Measurements from ENCODE around the gene ANKLE1. TPM values are rescaled to one million over a fixed set of nuclear protein-coding genes. Genes with fewer than 3 reads are reported as not detected.
A peak's percentile ranks its signal among the peaks of the same experiment; 100 is the strongest.

The ANKLE1 gene
- total and polyA plus RNA-seq, 2 donors (not counting 3 experiments of a cell fraction or from before 2014, with no cell fraction given): 1.9 to 3.1 TPM

GRCh38 chr19:17263712-17264640 is 17.7 kb upstream of the ANKLE1 start:
- DNase-seq (ENCODE audit: low read depth, low spot score) (no peak), FAIRE-seq (no peak)
- no peak for TF ChIP-seq CTCF (IDR thresholded peaks at IDR 0.05; ENCODE audit: extremely low read depth in 1 of 2, insufficient read depth in 1 of 2, low read depth in 1 of 2, low read length in 2 of 2)
- TF ChIP-seq JUN (IDR thresholded peaks at IDR 0.05; ENCODE audit: borderline replicate concordance, insufficient read depth, insufficient read length, low read depth): no peak
- no peak for TF ChIP-seq FOS (IDR thresholded peaks at IDR 0.05; ENCODE audit: borderline replicate concordance, insufficient read depth, low read length)
- no peak for TF ChIP-seq POLR2A (IDR thresholded peaks at IDR 0.05; ENCODE audit: low read depth, low read length)
- no peak for TF ChIP-seq GATA2 (IDR thresholded peaks at IDR 0.05; ENCODE audit: insufficient read depth, insufficient read length, low read depth, low read length)
- TF ChIP-seq, protein P1, sequence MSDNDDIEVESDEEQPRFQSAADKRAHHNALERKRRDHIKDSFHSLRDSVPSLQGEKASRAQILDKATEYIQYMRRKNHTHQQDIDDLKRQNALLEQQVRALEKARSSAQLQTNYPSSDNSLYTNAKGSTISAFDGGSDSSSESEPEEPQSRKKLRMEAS (IDR thresholded peaks at IDR 0.05; ENCODE audit: insufficient read depth, insufficient read length): no peak
- no peak for TF ChIP-seq POLR2AphosphoS5 (IDR thresholded peaks at IDR 0.05; ENCODE audit: insufficient read depth, low read depth, low read length)
- TF ChIP-seq EZH2 (IDR thresholded peaks at IDR 0.05; ENCODE audit: borderline replicate concordance, low read depth, low read length, severe bottlenecking): no peak
- TF ChIP-seq MYC (IDR thresholded peaks at IDR 0.05; ENCODE audit: low read depth, low read length): no peak
- Histone ChIP-seq H3K4me2 (ENCODE audit: insufficient read depth, low read length) (peak overlapping the region; percentile 69), H3K9ac (replicated peaks; ENCODE audit: extremely low read depth, insufficient read depth, low read length) (peak overlapping the region; percentile 54), H3K4me3 (replicated peaks in 1 of 3; ENCODE audit: insufficient read depth in 1 of 3, low read depth in 1 of 3, low read length in 3 of 3) (peak overlapping the region in 2 of 3 experiments; percentile 3 to 9), H3K9me1 (replicated peaks; ENCODE audit: control insufficient read depth, extremely low read depth, insufficient read depth, low read length) (no peaks in the 10 kb centered on the region), H3K4me1 (ENCODE audit: control insufficient read depth, extremely low read depth, insufficient read depth, low read length) (peaks cover 18% of the 10 kb centered on the region), H4K20me1 (replicated peaks; ENCODE audit: control insufficient read depth, extremely low read depth, insufficient read depth, low read length) (no peaks in the 10 kb centered on the region), H3K27me3 (ENCODE audit: control insufficient read depth in 2 of 2, insufficient read depth in 2 of 2, low read length in 2 of 2) (no peaks in the 10 kb centered on the region), H3K79me2 (ENCODE audit: control insufficient read depth, insufficient read depth, low read length) (peaks cover 13% of the 10 kb centered on the region), H3K27ac (ENCODE audit: insufficient read depth, low read depth, low read length) (peak overlapping the region; percentile 46), H3K9me3 (replicated peaks; ENCODE audit: control insufficient read depth, insufficient read depth, low read length) (no peaks in the 10 kb centered on the region), H3K36me3 (ENCODE audit: control insufficient read depth in 2 of 2, extremely low read depth in 1 of 2, insufficient read depth in 2 of 2, low read length in 2 of 2) (peaks cover 0 to 8% of the 10 kb centered on the region in 2 experiments), H2AFZ (ENCODE audit: low read depth, low read length) (peak overlapping the region; percentile 83)
- dilution Hi-C loops (cut with MboI; ENCODE audit: extremely low pct_ligation_motif_present, low sequenced_read_pairs): no loop called here
- POLR2A ChIA-PET: interaction anchor here (1.0 to 1.1 kb wide), 2 partner anchors 15 to 196 kb away, joined by 3 to 7 read pairs; no protein-coding TSS in a partner anchor
- BruUV-seq (replicated peaks): TSS peak; percentile 41
- intact Hi-C loops (cut with micrococcal nuclease): no loop called here
- CTCF ChIA-PET: interaction anchor here (0.6 to 2.2 kb wide), 6 partner anchors 8 to 42 kb away, joined by 3 to 11 read pairs (median 4); no protein-coding TSS in a partner anchor
